ENCODE results near the gene LCE1E. TPM values are rescaled to one million over a fixed set of nuclear protein-coding genes. Genes with fewer than 3 reads are reported as not detected.

Gene LCE1E
- total RNA-seq, 1 donor from 2014 or later: not detected

DNA sequence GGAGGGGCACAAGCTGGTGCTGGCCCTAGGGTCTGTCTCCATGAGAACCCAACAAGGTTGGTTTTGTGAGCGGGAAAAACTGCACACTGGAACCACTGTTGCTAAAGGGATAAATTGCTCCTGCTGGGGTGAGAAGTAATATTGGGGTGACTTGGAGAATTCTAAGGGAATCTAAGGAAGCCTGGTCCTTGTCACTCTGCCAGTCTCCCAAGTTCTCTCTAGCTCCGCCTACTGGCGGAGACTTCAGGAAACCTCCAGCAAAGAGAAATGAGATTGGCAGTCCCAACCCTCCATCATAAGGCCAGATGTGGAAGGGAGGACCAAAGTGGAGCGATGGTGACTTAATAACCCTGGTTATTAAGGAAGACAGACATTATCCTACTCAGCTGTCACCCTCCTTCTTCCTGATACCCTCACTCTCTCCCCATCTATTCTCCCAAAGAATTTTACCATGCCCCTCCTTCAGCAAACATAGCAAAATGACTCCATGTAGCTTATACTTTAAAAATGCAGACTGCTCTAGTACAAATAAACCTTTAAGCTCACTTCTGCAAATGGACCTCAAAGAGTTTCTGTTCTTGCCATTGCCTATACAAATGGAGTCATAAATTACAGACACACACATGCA lies 8.4 kb upstream of the LCE1E start:
- no peak for DNase-seq (ENCODE audit: low read depth)

DNA sequence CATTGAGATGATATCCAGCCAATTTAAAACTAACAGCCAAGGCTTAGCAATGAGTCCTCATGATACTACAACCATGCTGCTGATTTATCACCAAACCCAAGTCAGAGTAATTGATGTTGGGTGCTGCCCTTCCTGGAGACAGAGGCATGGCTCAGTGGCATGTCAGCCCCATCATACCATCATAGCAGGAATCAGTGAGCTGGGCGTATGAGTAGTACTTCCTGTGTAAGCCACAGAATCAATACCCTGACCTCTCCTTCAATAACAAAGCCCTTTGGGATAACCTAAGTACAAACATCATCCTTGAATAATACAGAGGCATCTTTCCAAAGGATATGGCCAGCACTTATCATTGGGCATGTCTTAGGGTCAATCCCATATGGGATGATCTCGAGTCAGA lies 3.0 kb upstream of the LCE1E start:
- no peak for DNase-seq (ENCODE audit: low read depth)

GRCh38 chr1:152795686-152796085 lies 9.6 kb downstream of the LCE1E start:
- no peak for DNase-seq (ENCODE audit: low read depth)

DNA sequence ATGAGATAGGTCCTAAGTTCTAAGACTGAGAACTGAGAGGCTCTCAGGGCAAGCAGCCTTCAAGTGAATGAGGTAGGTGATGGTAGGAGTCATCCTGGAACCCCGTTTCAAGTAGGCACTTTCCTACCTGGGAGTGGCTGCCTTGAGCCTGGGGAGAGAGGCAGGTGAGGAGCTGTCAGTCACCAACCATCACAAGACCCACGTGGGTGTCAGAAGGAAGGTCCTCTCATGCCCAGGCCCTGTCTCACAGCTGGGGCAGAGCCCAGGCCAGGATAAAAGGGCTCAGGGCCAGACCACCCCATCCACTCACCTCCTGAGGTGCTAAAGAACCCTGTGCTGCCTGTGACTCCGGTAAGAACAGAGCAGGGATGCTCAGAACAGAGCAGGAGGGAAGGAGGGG lies 10.4 kb downstream of the LCE1E start, which contains the start of gene LCE1D:
LCE1D (plus strand) TSS at position 301 of the 400 bp plus-strand sequence. CDS start 1,074 bp downstream, outside the sequence.
- DNase-seq (ENCODE audit: low read depth): no peak

GRCh38 chr1:152801333-152801732 lies 15.3 kb downstream of the LCE1E start:
- DNase-seq (ENCODE audit: low read depth): no peak

DNA sequence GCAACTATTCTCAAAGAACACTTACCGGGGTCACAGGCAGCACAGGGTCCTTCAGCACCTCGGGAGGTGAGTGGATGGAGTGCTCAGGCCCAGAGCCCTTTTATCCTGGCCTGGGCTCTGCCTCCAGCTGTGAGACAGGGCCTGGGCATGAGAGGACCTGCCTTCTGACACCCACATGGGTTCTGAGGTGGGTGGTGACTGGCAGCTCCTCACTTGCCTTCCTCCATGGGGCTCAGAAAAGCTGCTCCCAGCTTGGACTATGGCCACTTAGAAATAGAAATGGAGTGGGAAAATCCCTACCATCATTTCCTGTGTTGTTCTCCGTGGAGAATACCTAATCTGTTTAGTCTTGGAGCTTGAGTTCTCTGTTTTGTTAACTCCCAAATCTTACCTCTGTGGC lies 20.5 kb downstream of the LCE1E start, which contains the start of gene LCE1C:
LCE1C (minus strand) TSS at position 76 of the 400 bp plus-strand sequence. CDS start 1,173 bp downstream, outside the sequence.
- no peak for DNase-seq (ENCODE audit: low read depth)

- DNase-seq (ENCODE audit: low read depth): no peak
These were observed 25.0 kb downstream of the LCE1E start for GRCh38 chr1:152811050-152811449.

- DNase-seq (ENCODE audit: low read depth): no peak
These were observed 25.6 kb downstream of the LCE1E start, which contains the start of gene LCE1B for GRCh38 chr1:152811671-152812070. Gene LCE1B, plus strand, starts transcription at chr1:152811971. Its CDS starts 476 bp downstream, at chr1:152812447.

DNA sequence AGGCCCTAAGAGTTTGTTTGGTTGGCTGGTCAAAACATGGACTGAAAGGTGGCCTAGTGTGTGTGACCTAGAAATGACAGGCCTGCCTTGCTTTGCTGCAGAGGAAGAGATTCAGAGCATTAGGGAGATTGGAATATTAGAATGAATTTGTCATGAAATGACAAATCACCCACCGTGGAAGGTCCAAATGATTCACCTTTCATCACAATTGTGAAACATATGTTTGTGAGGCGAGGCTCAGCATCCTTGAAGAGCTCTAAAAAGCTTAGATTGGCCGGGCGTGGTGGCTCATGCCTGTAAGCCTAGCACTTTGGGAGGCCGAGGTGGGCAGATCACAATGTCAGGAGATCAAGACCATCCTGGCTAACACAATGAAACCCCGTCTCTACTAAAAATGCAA lies 31.3 kb downstream of the LCE1E start:
- no peak for DNase-seq (ENCODE audit: low read depth)

GRCh38 chr1:152823294-152823693 lies 37.2 kb downstream of the LCE1E start:
- DNase-seq (ENCODE audit: low read depth): no peak

DNA sequence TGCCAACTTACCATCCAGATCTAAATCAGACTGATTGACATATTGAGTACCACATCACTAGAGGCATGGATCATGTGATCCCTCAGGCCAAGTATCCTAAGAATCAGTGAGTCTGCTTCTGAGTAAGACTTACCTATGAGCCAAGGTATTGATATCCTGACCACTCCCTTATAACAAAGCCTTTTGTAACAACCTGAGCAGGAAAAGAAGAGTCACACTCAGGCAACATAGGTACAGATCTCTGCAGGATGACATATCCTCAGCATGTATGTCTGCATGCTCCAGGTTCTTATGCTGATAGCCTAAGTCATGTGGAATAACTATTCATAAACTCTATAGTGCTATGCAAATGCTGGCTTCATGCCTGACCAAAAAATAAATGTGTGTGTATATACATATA lies 38.9 kb downstream of the LCE1E start:
- DNase-seq (ENCODE audit: low read depth): no peak

- no peak for DNase-seq (ENCODE audit: low read depth)
These were observed 41.1 kb downstream of the LCE1E start, which contains the start of gene LCE1A for GRCh38 chr1:152827173-152827572. Gene LCE1A, plus strand, starts transcription at chr1:152827473. Its CDS starts 0 bp downstream, at chr1:152827473.

DNA sequence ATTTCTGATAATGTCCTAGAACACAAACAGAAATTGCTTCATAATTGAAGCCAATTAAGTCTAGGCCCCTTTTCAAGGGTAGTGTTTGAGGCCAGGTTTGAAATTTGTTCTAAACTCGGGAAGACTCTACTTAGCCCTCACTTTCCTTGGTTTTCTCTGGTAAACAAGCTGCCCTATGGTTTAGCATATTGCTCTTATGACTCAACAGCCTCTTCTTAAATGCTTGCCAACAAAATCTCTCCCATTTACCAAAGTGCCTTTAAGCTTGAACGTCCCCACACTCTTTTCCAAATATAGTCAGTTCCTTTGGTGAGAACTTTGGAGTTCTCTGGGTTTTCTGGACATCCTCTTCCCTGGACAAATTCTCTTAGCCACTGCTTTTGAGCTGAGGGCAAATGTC lies 50.8 kb downstream of the LCE1E start:
- DNase-seq (ENCODE audit: low read depth): no peak

Other genes with a start within 250 kb of the LCE1E start
- not detected in 2 replicates for gene LCE3E, start 219.5 kb upstream of the LCE1E start, total RNA-seq
- gene LCE3D, start 205.7 kb upstream of the LCE1E start, total RNA-seq: not detected in 2 replicates
- not detected in 2 replicates for gene LCE3C, start 186.0 kb upstream of the LCE1E start, total RNA-seq
- not detected in 2 replicates for gene LCE3B, start 172.4 kb upstream of the LCE1E start, total RNA-seq
- gene LCE3A, start 163.2 kb upstream of the LCE1E start, total RNA-seq: not detected in 2 replicates
- not detected in 2 replicates for gene LCE2D, start 122.9 kb upstream of the LCE1E start, total RNA-seq
- not detected in 2 replicates for gene LCE2C, start 111.0 kb upstream of the LCE1E start, total RNA-seq
- gene LCE2B, start 100.1 kb upstream of the LCE1E start, total RNA-seq: not detected in 2 replicates
- not detected in 2 replicates for gene LCE2A, start 87.9 kb upstream of the LCE1E start, total RNA-seq
- not detected in 2 replicates for gene LCE4A, start 78.1 kb upstream of the LCE1E start, total RNA-seq
- not detected in 2 replicates for gene KPRP, start 28.2 kb upstream of the LCE1E start, total RNA-seq
- gene LCE1F, start 11.1 kb upstream of the LCE1E start, total RNA-seq: not detected in 2 replicates
- not detected in 2 replicates for gene LCE1D, start 10.5 kb downstream of the LCE1E start, total RNA-seq
- not detected in 2 replicates for gene LCE1C, start 20.4 kb downstream of the LCE1E start, total RNA-seq
- not detected in 2 replicates for gene LCE1B, start 25.7 kb downstream of the LCE1E start, total RNA-seq
- not detected in 2 replicates for gene LCE1A, start 41.2 kb downstream of the LCE1E start, total RNA-seq
- gene LCE6A, start 56.6 kb downstream of the LCE1E start, total RNA-seq: not detected in 2 replicates
- gene LCE7A, start 73.7 kb downstream of the LCE1E start, total RNA-seq: not detected in 2 replicates
- not detected in 2 replicates for gene SMCP, start 92.1 kb downstream of the LCE1E start, total RNA-seq
- gene IVL, start 122.3 kb downstream of the LCE1E start, total RNA-seq: 0.15 and 2.4 TPM in 2 replicates
- gene SPRR5, start 160.9 kb downstream of the LCE1E start, total RNA-seq: not detected in 2 replicates
- not detected in 2 replicates for gene SPRR4, start 184.4 kb downstream of the LCE1E start, total RNA-seq
- gene SPRR1A, start 197.8 kb downstream of the LCE1E start, total RNA-seq: not detected in 2 replicates
- not detected in 2 replicates for gene SPRR3, start 215.5 kb downstream of the LCE1E start, total RNA-seq
- gene SPRR1B, start 244.9 kb downstream of the LCE1E start, total RNA-seq: not detected in 2 replicates

Data from renal cortical epithelial cell (primary cell).